ENCODE measurements around the gene NRL.
"Not testable (repeated sequence)": the region's sequence is repeated elsewhere in the genome, so short reads cannot be mapped to it uniquely, and the experiment has no call there.

- TF ChIP-seq EZH2 (IDR thresholded peaks at IDR 0.05); POLR2AphosphoS5 (IDR thresholded peaks at IDR 0.05; ENCODE audit: borderline replicate concordance, low read depth, low read length); FOXP2 (optimal IDR thresholded peaks at IDR 0.05; ENCODE audit: control extremely low read depth, extremely low read length, insufficient read depth): not testable (repeated sequence)
Measured at GRCh38 chr14:24036963-24037657, 77.6 kb downstream of the NRL start.

All from SK-N-MC (cell line).